SK-N-MC (cell line): ENCODE data around the gene PDZD8.

Experiments used
- EZH2 ChIP-seq: fragments of 200-600 bp; sonication (generic); IDR thresholded peaks from one replicate; pipeline ENCODE4 v1.6.1; 2017; ENCODE audit warnings: antibody characterized with exemption
- FOXP2 ChIP-seq: optimal IDR thresholded peaks from 2 replicates; pipeline ENCODE3; 2011; ENCODE audit warnings: mild to moderate bottlenecking, moderate library complexity; ENCODE audit not compliant: insufficient read depth; ENCODE audit errors: extremely low read length, control extremely low read depth
- POLR2AphosphoS5 ChIP-seq: IDR thresholded peaks from 2 replicates; pipeline ENCODE4 v1.6.1; 2012; ENCODE audit warnings: mild to moderate bottlenecking, low read depth, low read length, borderline replicate concordance

DNA sequence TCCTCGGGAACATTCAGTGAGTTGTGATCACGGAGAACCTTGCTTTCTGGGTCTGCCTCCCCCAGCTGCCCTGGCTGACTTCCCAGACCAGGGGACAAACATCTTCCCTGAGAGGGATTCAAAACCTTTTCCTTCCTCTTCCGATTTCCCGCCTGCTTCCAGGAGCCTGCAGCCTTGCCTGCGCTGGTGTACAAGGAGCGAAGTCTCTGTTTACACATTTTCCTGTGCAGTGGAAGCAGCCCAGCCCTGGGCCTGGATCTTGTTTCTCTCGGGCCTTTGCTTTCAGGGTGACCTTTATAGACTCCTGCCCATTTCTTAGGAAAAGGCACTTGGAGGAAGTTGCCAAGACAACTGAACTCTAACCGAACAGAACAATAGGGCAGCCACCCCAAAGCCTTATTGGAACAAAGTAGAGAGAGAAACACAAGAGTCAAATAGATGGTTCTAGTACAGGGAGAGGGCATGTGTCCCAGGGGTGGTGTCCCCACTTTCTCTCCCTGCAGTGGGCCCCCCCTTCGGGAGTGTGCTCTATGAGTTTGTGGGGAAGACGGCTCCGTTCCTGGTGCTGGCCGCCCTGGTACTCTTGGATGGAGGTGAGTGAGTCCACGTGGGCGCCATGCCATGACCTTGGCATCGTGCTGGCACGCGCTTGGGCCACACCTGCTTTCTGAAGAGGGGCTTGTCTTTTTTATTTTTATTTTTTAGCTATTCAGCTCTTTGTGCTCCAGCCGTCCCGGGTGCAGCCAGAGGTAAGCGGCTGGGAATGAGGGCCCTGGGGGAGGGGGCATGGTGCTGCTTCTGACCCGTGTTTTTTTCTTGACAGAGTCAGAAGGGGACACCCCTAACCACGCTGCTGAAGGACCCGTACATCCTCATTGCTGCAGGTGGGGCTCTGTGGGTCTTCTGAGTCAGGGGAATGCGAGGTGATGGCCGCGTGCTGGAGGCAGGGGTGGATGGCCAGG, 120.2 kb downstream of the PDZD8 start:
- TF ChIP-seq EZH2 (no peak), POLR2AphosphoS5 (no peak), FOXP2 (no peak)
